GM18870 (cell line): Measurements from ENCODE around the gene LAMB4.

ENCODE experiments used
- ATAC-seq: cut with Tn5 transposase; IDR thresholded peaks from one replicate; pipeline ENCODE4 v1.9.1; 2021; ENCODE audit warnings: moderate library complexity; ENCODE audit not compliant: unreplicated experiment

Gene LAMB4

GRCh38 chr7:107973861-107974260 lies 156.3 kb downstream of the LAMB4 start:
- ATAC-seq, result no peak
